Nephron (organoid): Measurements from ENCODE around the gene RTF2.
"Not testable (repeated sequence)": the region's sequence is repeated elsewhere in the genome, so short reads cannot be mapped to it uniquely, and the experiment has no call there.

ENCODE experiments used
- H3K27ac Mint-ChIP-seq, 3 experiments: 2 replicates each; pipeline ENCODE4 v1.8.0; 2020; ENCODE audit warnings: mixed read lengths in 3 of 3, mild to moderate bottlenecking in 2 of 3, moderate library complexity in 1 of 3
- H3K27me3 Mint-ChIP-seq: 2 replicates; pipeline ENCODE4 v1.8.0; 2021; ENCODE audit warnings: low read depth, mild to moderate bottlenecking, moderate library complexity, mixed read lengths
- H3K36me3 Mint-ChIP-seq: 2 replicates; pipeline ENCODE4 v1.8.0; 2020; ENCODE audit warnings: low read depth, mixed read lengths
- H3K4me1 Mint-ChIP-seq: 2 replicates; pipeline ENCODE4 v1.8.0; 2020; ENCODE audit warnings: mixed read lengths
- H3K4me3 Mint-ChIP-seq, 3 experiments: 2 replicates each; pipeline ENCODE4 v1.8.0; 2020; ENCODE audit warnings: mild to moderate bottlenecking in 3 of 3, mixed read lengths in 3 of 3, moderate library complexity in 2 of 3
- H3K9me3 Mint-ChIP-seq: 2 replicates; pipeline ENCODE4 v1.8.0; 2020; ENCODE audit warnings: mixed read lengths
- TF ChIP-seq, protein P1 (sequence below), 3 experiments: fragments of 200-600 bp; sonication (generic); IDR thresholded peaks; one replicate each; pipeline ENCODE4 v1.5.0; 2021; ENCODE audit warnings: antibody characterized with exemption in 3 of 3; ENCODE audit not compliant: unreplicated experiment in 3 of 3

RTF2 gene

DNA sequence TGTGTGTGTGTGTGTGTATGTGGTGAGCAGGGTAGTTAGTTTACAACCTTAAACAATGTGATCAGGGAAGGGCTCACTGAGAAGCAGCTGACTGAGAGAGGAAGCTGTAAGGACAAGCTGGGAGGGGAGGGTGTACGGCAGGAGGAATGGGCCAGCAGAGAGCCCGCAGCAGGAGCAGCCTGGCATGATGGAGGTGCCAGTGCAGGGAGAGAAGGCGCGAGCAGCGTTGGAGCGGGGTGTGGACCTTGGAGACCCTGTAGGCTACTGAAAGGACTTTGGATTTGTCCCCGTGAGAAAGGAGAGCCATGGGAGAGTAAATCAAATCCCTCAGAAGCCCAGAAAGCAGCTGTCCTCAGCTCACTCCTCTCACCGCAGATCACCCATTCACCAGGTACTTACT lies 83.1 kb downstream of the RTF2 start:
- H3K27me3 Mint-ChIP-seq, result peaks cover 28% of the 10 kb centered on the region
- H3K27ac Mint-ChIP-seq, result no peak overlapping the region
- H3K4me3 Mint-ChIP-seq, result no peak overlapping the region
- peaks cover 11% of the 10 kb centered on the region for H3K9me3 Mint-ChIP-seq
- TF ChIP-seq, protein P1, sequence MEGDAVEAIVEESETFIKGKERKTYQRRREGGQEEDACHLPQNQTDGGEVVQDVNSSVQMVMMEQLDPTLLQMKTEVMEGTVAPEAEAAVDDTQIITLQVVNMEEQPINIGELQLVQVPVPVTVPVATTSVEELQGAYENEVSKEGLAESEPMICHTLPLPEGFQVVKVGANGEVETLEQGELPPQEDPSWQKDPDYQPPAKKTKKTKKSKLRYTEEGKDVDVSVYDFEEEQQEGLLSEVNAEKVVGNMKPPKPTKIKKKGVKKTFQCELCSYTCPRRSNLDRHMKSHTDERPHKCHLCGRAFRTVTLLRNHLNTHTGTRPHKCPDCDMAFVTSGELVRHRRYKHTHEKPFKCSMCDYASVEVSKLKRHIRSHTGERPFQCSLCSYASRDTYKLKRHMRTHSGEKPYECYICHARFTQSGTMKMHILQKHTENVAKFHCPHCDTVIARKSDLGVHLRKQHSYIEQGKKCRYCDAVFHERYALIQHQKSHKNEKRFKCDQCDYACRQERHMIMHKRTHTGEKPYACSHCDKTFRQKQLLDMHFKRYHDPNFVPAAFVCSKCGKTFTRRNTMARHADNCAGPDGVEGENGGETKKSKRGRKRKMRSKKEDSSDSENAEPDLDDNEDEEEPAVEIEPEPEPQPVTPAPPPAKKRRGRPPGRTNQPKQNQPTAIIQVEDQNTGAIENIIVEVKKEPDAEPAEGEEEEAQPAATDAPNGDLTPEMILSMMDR (IDR thresholded peaks at IDR 0.05; ENCODE audit: unreplicated experiment in 3 of 3), result no peak
- no peaks in the 10 kb centered on the region for H3K36me3 Mint-ChIP-seq
- peaks cover 13% of the 10 kb centered on the region for H3K4me1 Mint-ChIP-seq

DNA sequence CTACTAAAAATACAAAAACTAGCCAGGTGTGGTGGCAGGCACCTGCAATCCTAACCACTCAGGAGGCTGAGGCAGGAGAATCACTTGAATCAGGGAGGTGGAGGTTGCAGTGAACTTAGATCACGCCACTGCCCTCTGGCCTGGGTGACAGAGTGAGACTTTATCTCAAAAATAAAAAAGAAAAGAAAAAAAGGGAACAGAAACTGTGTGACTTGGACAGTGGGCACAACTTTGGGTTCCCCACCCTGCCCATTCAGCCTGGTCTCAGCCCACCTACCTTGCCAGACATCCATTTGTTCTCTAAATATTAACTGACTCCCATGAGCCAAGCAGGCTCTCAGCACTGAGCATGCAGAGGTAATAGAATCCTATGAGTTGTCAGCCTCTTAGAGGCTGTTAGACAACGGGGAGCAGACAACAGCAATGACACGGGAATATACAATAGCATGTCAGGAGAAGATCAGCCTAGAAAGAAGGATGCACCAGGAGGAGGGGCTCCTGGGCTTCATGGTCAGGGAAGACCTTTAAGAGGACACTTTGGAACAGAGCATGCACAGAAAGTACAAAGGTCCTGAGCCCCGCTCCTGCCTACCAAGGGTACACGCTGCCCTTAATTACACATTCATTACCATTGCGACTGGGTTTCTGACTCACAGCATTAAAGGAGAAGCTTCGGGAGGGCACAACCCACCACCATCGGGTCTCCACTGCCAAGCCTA lies 84.6 kb downstream of the RTF2 start:
- no peak overlapping the region for H3K4me3 Mint-ChIP-seq
- H3K4me1 Mint-ChIP-seq, result peaks cover 13% of the 10 kb centered on the region
- peaks cover 7% of the 10 kb centered on the region for H3K9me3 Mint-ChIP-seq
- TF ChIP-seq, protein P1 (IDR thresholded peaks at IDR 0.05; ENCODE audit: unreplicated experiment in 3 of 3), result no peak
- H3K36me3 Mint-ChIP-seq, result no peaks in the 10 kb centered on the region
- H3K27ac Mint-ChIP-seq, result no peak overlapping the region
- H3K27me3 Mint-ChIP-seq, result peaks cover 28% of the 10 kb centered on the region

DNA sequence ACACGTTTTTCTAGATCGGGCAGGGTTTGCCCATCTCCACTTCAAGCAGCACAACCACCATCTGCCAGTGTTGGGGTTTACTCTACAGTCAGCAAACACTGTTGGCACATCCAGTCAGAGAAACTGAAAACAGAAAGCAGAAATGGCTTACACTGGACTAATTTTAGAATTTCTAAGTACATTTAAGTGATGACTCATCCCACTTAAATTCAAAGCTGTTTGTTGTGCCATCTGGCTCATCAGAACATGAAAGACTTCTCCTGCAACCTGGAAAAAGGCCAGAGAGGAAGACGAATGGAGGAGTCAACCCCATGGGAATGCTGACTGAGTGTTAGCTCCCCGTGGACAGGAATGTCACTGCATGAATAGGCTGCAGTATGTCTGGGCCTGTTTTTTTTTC lies 86.4 kb downstream of the RTF2 start:
- no peaks in the 10 kb centered on the region for H3K36me3 Mint-ChIP-seq
- peaks cover 13% of the 10 kb centered on the region for H3K4me1 Mint-ChIP-seq

DNA sequence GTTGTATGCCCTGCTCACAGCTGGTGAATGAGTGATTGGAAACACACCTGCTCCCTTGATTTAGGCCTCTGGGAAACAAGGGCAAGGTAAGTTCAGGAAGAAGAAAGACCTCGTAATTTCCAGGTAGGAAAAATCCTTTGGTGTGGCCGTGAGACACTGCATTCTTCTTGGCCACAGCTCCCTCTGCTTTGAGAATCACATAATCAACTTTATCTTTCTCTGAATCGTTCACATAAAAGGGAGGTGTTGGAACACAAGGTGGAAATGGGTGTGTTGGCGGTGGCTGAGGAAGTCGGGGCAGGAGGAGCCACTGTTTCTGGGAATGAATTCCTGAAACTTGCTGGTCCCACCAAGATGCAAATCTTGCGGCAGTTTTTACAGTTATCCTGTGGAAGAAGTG lies 90.5 kb downstream of the RTF2 start:
- H3K36me3 Mint-ChIP-seq, result no peaks in the 10 kb centered on the region
- H3K4me1 Mint-ChIP-seq, result peaks cover 8% of the 10 kb centered on the region
- TF ChIP-seq, protein P1 (IDR thresholded peaks at IDR 0.05; ENCODE audit: unreplicated experiment in 3 of 3), result no peak
- H3K27me3 Mint-ChIP-seq, result peaks cover 20% of the 10 kb centered on the region
- H3K9me3 Mint-ChIP-seq, result no peaks in the 10 kb centered on the region
- H3K4me3 Mint-ChIP-seq, result no peak overlapping the region
- no peak overlapping the region for H3K27ac Mint-ChIP-seq

More for the DNA sequence above, 86.4 kb downstream of the RTF2 start:
- H3K4me3 Mint-ChIP-seq, result no peak overlapping the region
- H3K27ac Mint-ChIP-seq, result peak overlapping the region in 1 of 3 experiments; percentile 18
- peaks cover 23% of the 10 kb centered on the region for H3K27me3 Mint-ChIP-seq
- H3K9me3 Mint-ChIP-seq, result no peaks in the 10 kb centered on the region
- TF ChIP-seq, protein P1 (IDR thresholded peaks at IDR 0.05; ENCODE audit: unreplicated experiment in 3 of 3), result no peak

DNA sequence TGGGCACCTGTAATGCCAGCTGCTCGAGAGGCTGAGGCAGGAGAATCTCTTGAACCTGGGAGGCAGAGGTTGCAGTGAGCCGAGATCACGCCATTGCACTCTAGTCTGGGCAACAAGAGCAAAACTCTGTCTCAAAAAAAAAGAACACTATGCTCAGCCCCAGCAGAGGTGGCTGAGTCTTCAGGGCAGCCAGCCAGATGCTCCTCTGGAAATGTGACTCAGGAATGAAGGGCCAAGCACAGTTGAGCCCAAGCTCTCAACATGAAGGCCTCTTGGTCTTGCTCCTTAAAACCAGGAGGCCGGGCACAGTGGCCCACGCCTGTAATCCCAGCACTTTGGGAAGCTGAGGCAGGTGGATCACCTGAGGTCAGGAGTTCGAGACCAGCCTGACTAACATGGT lies 96.1 kb downstream of the RTF2 start:
- H3K9me3 Mint-ChIP-seq, H3K4me3 Mint-ChIP-seq, H3K27ac Mint-ChIP-seq, H3K4me1 Mint-ChIP-seq, H3K36me3 Mint-ChIP-seq: not testable (repeated sequence)
- H3K27me3 Mint-ChIP-seq, result peaks cover 12% of the 10 kb centered on the region

DNA sequence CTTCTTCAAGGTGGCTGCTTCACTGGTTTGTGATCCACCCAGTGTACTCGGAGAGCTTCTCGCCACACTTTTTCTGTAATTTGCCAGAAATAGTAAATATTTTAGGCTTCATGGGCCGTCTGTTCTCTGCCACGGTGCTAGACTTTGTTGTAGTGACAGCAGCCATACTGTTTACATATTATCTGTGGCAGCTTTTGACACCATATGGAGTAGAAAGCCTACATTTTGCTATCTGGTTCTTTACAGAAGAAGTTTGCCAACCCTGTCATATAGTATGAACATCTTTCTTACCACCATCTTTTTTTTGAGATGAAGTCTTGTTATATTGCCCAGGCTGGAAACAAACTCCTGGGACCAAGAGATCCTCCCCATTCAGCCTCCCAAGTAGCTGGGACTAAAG lies 97.1 kb downstream of the RTF2 start:
- TF ChIP-seq, protein P1 (IDR thresholded peaks at IDR 0.05; ENCODE audit: unreplicated experiment in 3 of 3), result no peak
- H3K27me3 Mint-ChIP-seq, result peaks cover 18% of the 10 kb centered on the region
- no peaks in the 10 kb centered on the region for H3K9me3 Mint-ChIP-seq
- H3K27ac Mint-ChIP-seq, result no peak overlapping the region
- H3K4me3 Mint-ChIP-seq, result no peak overlapping the region
- no peaks in the 10 kb centered on the region for H3K36me3 Mint-ChIP-seq
- H3K4me1 Mint-ChIP-seq, result peaks cover 6% of the 10 kb centered on the region
